ENCODE measurements around the gene CDHR1.

CDHR1 gene

GRCh38 chr10:84261236-84261915, 67.0 kb downstream of the CDHR1 start:
- DNase-seq (ENCODE audit: low read depth in 1 of 2, low spot score in 1 of 2) = no peak

DNA sequence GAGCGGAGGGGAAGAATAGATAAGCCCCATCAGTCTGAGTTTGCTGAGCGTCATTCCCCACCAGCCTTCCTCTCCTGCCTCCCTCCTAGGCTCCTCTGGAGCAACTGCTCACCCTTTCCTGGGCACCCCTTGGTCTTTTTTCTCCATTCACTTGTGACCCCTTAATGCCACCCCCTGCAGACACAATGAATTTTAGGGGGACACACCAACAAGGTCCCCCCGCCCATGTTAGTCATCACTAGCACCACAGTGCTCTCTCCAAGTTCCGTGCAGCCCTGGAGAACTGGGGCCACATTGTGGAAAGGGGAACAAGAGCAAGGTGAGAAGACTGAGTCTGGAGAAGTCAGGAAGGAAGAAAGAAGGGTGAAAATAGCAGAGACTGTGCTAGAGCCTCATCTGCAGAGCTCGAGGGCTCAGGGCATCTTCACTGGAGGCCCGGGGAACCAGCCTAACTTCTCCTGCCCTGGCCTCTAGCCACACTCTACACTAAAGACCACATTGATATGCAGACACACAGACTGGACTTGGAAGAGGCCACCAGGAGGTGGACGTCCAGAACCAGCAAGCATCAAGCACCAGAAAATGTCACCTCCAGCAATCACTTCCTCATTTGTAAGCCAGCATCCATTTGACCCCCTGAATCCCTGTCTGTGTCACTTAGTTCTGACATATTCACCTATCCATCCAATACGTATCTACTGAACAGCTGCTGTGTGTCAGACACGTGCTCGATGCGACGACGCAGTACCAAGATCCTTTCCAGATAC, 68.0 kb downstream of the CDHR1 start:
- DNase-seq (ENCODE audit: low read depth in 1 of 2, low spot score in 1 of 2) = no peak

DNA sequence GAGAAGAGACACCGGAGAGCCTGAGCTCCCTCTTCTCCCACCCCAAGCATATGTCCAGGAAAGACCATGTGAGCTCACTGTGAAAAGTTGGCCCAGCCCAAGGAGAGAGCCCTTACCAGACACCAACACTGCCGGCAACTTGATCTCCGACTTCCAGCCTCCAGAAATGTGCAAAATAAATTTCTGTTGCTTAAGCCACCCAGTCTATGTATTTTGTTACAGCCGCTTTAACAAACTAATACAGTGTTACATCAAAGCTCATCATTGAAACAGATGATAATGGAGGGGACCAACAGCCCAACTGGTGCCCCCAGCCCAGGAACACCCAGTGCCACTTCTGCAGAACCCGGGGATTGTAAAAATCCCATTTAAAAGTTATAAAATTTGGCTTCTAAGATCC, 69.4 kb downstream of the CDHR1 start:
- DNase-seq (ENCODE audit: low read depth in 1 of 2, low spot score in 1 of 2) = no peak

DNA sequence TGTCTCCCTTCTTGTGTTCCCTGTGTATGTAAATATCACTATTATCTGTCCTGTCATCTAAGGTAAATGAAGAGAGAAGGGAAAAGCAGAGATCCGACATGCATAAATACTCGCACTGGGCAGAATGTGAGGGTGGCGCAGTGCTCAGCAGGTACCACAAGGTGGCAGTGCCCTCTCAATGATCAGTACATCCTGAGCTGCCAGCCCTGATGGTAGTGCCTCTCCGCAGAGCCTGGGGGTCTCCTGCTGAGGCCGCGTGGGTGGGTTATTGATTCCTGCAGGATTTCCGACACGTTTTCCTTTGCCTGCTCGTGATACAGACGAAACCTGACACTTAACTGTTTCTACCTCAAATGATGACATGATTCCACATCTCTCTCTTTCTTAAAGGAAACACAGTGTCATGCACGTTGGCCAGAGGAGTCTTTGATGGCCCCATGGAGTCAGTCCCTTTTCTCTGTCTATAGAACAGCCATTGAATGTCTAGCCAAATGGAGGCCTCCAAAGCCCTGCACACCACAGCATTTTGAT, 70.3 kb downstream of the CDHR1 start:
- DNase-seq (ENCODE audit: low read depth in 1 of 2, low spot score in 1 of 2) = peak; percentile 39 to 44

GRCh38 chr10:84265418-84265817, 71.1 kb downstream of the CDHR1 start:
- DNase-seq (ENCODE audit: low read depth in 1 of 2, low spot score in 1 of 2) = no peak

- DNase-seq (ENCODE audit: low read depth in 1 of 2, low spot score in 1 of 2) = peak; percentile 29 to 43
Observed at GRCh38 chr10:84267503-84268126, 73.3 kb downstream of the CDHR1 start.

DNA sequence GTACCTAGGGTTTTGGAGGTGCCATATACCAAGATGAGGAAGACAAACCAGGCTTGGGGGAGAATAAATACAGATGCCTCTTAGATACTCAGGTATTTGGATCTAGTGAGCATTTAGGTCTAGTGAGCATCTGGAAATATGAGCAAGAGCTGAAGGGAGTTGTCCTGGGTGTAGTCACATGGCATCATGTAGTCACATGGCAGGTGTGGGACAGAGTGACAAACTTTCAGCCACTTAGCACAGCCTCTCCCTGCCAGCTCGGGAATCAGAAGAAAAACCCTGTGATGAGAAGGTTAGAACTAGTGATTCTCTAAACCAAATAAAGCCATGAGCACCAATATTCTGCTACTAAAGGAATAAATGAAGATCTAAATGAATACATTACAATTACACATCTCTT, 74.8 kb downstream of the CDHR1 start:
- no peak for DNase-seq (ENCODE audit: low read depth in 1 of 2, low spot score in 1 of 2)

All from activated T-helper 1 cell treated with anti-CD3 and anti-CD28 coated beads, Interleukin-2, amount 50 U/mL, for 16 hours (primary cell).